ENCODE data around the gene RNF31.

The RNF31 gene

DNA sequence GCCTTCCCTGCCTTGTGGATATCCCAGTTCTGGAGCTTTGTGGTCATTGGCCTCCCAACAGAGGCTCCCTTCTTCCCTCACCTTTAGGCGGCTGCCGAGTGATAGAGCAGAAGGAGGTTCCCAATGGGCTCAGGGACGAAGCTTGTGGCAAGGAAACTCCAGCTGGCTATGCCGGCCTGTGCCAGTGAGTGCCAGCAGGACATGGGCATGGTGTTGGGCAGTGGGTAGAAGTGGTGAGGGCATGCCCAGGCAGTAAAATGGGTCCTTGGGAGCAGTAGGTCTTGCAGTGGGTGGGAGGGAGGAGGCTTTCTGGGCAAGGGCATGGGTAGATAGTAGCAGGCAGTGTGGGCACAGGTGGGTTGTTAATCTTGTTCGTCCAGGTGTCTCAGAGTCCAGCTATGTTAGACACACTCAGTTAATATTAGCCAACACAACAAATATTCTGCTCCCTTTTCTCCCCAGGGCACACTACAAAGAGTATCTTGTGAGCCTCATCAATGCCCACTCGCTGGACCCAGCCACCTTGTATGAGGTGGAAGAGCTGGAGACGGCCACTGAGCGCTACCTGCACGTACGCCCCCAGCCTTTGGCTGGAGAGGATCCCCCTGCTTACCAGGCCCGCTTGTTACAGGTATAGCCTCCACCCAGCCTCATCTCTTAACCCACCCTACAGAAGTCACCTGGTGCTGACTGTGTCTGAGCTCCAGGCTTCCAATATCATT lies 12.6 kb downstream of the RNF31 start:
- no peak for DNase-seq (ENCODE audit: low spot score)

DNA sequence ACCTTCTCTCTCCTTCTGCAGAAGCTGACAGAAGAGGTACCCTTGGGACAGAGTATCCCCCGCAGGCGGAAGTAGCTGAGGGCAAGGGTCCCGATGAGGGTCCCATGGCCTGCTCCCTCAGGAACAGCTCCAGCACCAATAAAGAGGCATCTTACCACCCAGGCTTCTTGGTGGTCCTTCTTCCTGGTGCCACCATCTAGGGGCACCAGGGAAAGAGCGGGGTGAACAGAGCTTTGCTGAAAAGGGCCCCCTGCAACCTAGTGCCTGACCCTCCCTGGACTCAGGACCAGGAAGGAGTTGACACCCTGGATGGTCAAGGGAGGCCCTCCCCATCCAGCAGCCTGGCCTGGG lies 13.2 kb downstream of the RNF31 start:
- DNase-seq (ENCODE audit: low spot score), result no peak

DNA sequence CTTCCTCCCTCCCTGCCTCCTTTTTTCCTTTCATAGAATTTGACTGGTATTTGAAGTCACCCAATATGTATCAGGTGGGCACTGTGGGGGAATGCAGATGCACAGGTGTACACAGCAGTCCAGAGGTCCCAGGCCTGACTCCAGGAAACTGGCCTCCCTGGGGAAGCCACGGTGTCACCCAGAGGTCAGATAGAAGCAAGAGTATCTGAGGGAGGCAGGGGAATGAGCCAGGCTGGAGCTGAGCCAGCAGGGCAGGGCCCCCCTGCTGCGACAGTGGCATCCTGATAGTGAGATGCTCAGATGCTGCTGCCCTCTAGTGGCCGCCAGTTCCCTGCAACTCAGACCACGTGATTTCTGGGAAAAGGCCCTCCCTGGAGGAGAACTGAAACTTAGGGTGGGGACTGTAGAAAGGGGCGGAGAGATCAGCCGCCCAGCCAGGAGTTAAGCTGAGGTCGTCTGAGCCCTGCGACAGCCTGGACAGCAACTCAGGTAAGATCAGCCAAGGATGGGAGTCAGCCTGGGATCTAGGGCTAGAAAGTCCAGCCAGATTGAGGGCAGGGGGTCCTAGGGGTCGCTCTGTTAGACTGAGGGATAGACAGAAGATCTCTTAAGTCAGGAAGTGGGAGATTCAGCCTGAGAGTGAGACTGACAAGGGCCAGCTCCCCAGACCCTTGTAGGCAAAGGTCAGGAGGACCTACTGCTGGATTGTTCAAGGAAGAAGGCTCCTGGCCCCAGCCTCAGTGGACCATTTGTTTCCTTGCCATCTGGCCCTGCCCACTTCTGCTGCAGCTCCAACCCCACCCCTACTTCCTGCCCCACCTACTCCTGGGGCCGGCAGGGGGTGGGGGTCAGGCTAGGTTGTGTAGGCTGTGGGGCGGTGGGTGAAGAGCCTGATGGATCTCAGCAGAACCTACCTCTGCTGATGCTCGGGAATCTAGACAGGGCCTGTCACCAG lies 13.8 kb downstream of the RNF31 start, which contains the start of gene IRF9:
TSS of gene IRF9 (plus strand) at position 416 of the 955 bp plus-strand sequence. CDS start 880 bp downstream, outside the sequence.
- DNase-seq (ENCODE audit: low spot score), result peak; percentile 95

DNA sequence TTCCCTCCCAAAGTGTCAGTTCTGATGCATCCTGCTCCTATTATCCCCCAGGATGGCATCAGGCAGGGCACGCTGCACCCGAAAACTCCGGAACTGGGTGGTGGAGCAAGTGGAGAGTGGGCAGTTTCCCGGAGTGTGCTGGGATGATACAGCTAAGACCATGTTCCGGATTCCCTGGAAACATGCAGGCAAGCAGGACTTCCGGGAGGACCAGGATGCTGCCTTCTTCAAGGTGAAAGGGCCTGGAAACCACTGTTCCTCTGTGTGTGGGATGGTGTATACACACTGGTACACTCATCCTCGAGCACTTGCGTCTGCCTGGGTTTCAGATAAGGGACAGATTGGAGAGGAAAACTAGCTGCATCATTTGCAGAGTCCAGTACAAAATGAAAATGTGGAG lies 14.8 kb downstream of the RNF31 start:
- DNase-seq (ENCODE audit: low spot score), result no peak

DNA sequence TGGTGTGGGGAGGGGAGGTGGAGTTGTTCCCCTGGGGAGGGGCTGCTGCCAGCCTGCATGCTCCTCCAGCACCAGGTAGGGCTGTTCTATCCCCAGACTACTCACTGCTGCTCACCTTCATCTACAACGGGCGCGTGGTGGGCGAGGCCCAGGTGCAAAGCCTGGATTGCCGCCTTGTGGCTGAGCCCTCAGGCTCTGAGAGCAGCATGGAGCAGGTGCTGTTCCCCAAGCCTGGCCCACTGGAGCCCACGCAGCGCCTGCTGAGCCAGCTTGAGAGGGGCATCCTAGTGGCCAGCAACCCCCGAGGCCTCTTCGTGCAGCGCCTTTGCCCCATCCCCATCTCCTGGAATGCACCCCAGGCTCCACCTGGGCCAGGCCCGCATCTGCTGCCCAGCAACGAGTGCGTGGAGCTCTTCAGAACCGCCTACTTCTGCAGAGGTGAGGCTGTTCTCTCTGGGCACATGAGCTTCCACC lies 17.3 kb downstream of the RNF31 start:
- DNase-seq (ENCODE audit: low spot score), result no peak

DNA sequence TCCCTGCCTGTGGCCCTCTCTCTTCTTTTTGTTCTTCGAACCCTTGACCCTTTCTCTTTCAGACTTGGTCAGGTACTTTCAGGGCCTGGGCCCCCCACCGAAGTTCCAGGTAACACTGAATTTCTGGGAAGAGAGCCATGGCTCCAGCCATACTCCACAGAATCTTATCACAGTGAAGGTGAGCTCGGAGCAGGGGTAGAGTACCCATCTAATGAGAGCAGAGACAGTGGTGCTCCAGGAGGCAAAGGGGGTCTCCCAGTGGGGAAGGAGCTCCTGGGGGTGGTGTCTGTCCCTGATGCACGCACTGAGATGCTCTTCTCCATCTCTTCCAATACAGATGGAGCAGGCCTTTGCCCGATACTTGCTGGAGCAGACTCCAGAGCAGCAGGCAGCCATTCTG lies 18.5 kb downstream of the RNF31 start:
- no peak for DNase-seq (ENCODE audit: low spot score)

DNA sequence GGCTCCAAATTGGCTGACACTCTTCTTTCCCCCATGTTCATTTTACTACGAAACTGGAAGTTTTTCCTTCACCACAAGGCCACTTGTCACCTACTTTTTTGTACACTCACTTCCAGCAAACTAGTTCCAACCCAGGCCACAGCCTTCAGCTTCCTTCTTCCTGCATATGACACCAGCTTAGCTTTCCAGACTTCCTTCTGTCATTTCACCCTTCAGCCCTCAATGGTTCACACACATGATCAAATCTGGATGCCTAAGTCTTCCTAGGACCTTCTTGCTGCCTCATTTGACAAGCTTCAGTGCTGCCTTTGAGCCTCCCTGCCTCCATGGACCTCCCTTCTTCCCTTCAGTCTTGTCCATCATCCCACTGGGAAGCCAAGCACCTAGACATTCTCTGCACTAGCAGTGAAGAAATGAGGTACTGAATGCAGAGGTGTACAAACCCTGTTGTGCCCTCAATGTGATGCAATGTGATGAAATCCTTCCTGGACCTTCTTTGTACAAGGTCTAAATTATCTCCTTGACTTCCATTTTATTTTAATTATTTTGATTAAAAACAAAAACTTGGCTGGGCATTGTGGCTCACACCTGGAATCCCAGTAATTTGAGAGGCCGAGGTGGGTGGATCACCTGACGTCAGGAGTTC lies 20.3 kb downstream of the RNF31 start:
- DNase-seq (ENCODE audit: low spot score), result no peak

DNA sequence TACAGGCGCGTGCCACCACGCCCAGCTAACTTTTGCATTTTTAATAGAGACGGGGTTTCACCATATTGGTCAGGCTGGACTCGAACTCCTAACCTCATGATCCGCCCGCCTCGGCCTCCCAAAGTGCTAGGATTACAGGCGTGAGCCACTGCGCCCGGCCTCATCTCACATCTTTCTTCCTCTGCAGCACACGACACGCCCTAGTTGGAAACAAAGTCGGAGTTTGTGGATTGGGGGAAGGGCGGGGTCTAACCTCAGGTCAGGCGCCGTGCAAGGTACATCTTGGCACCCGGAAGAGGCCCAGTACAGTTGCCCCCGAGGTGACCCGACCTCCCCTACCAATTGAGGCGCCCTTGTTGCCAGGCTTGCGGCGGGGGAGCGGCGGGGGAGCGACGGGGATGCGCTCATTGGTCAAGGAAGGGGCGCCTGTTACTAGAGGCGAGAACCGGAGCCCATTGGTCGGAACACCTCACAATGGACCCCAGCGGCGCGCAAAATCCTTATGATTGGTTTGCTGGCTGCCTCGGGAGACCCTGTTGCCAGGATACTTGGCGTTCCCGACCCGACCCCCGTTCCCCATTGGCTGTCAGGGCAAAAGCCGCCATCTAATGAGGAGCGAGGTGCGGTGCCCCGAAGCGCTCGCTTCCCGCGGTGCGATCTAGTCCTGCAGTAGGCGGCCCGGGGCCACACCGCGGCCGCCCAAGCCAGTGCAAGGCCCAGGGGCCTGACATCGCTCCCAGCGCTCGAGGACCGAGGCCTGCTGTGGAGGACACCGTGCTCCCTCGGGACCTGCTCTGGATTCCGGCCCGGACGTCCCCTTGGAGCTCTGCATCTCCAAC lies 24.3 kb downstream of the RNF31 start, which contains the start of gene REC8:
TSS of gene REC8 (plus strand) at position 659 of the 839 bp plus-strand sequence. CDS start 473 bp downstream, outside the sequence.
- DNase-seq (ENCODE audit: low spot score), result no peak

DNA sequence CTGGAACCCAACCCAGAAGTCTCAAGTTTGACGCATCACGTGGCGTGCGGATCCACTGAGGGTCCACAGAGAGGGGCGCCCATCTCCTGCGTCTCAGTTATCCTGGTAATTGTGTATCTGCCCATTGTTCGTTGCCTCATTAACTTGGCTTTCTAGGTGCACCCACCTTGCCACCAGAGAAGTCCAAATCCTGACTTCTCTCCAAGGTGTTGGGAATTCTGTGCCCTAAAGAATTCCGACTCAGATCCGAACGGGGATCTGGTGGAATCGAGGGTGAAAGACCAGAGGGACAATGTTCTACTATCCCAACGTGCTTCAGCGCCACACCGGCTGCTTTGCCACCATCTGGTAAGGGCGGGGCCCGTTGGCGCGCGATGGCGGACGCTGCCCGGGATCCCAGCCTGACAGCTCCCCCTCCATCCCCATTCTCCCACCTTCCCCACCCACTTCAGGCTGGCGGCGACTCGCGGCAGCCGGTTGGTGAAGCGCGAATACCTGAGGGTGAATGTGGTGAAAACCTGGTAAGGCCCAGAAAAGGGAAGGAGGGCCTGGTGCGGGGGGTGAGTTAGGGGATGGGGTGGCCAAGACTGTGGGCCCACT lies 25.1 kb downstream of the RNF31 start:
- DNase-seq (ENCODE audit: low spot score), result no peak

DNA sequence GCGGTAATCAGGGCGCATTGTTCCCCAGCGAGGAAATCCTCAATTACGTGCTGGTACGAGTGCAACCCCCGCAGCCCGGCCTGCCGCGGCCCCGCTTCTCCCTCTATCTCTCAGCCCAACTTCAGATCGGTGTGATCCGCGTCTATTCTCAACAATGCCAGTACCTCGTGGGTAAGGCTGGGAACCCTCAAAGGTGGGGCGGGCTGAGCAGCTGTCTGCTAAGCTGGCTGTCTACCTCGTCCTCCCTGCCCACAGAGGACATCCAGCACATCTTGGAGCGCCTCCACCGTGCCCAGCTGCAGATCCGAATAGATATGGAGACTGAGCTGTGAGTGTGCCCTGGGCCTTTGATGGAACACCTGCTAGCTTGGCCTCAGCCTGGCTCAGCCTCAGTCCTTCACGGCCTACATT lies 25.6 kb downstream of the RNF31 start:
- no peak for DNase-seq (ENCODE audit: low spot score)

DNA sequence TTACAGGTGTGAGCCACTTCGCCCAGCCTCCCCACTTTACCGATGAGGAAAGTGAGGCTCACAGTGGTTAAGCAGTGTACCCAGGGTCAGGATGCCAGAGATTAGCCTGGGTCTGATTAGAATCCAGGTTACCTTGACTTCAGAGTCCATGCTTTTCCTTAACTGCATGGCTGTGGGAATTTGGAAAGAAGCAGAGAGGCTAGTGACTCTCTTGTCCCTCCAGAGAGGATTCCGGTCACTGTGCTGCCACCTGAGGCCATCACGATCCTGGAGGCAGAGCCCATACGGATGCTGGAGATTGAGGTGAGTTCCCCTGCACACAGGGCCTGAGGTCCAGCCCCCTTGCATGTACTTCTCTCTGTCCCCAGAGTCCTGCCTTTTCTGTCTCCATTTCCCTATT lies 29.3 kb downstream of the RNF31 start:
- DNase-seq (ENCODE audit: low spot score), result no peak

DNA sequence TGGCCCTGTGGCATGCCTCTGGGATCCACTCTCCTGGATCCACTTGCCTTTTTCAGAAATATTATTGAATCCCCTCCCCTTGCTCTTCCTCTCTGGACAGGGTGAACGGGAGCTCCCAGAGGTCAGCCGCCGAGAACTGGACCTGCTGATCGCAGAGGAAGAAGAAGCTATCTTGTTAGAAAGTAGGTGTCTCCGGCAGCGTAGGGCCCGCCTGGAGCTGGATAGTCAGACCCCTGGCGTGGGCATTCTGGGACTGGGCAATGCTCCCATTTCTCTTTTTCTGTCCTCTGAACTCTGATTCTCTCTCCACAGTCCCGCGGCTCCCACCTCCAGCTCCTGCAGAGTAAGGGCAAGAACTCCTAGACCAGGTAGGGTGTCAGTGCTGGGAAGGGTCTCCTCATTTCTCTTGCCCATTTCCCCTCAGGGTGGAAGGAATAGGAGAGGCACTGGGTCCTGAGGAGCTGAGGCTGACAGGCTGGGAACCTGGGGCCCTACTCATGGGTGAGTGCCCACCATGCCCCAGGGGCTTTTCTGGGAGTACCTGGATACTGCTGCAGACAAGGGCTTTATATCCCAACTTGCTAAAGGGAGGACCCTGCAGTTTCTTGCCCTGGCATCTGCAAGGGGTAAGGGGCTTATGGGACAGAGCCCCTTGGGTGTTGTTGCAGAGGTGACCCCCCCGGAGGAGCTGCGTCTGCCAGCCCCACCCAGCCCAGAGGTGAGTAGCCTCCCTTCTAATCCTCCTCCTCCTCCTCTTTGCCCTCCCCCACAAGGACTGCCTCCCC lies 29.9 kb downstream of the RNF31 start:
- no peak for DNase-seq (ENCODE audit: low spot score)

DNA sequence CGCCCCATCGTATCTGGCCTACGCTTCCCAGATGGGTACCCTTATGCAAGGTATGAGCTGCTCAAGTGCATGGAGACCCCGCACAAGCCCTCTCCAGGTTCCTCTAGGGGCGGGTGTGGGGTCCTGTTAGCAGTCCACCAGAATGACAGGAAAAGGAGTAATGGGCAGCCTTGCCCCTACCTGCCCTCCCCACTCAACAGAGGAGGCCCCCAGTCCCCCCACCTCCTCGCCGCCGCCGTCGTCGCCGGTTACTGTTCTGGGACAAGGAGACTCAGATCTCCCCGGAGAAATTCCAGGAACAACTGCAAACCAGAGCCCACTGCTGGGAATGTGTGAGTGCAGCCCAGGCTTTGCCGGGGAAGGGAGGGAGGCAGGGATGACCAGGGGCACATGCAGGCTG lies 30.6 kb downstream of the RNF31 start:
- no peak for DNase-seq (ENCODE audit: low spot score)

DNA sequence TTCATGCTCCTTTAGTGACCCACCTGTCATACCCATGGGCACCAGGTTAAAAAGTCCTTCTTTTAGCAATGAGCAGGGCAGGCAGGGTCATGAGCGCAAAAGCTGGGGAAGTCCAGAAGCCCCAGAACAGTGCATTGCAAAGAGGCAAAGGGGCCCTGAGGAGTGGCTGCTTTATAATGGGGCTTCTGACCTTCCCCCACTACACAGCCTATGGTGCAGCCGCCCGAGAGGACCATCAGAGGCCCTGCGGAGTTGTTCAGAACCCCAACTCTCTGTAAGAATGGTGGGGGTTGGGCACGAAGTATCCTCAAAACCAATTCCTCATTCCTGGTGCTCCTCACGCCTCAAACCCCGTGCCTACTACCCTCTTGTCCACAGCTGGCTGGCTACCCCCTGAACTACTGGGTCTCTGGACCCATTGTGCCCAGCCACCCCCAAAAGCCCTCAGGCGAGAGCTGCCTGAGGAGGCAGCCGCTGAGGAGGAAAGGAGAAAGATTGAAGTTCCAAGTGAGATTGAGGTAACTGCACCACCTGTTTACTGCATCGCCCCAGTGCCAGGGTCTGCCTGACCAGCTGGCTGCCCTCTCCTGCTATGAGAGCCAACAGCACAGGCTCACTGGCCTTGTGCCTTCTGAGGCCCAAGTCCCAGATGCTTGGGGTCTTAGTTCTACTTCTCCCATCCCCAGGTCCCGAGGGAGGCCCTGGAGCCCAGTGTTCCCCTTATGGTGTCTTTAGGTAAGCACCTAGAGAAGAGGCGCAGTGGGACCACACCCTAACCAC lies 31.3 kb downstream of the RNF31 start:
- DNase-seq (ENCODE audit: low spot score), result no peak

DNA sequence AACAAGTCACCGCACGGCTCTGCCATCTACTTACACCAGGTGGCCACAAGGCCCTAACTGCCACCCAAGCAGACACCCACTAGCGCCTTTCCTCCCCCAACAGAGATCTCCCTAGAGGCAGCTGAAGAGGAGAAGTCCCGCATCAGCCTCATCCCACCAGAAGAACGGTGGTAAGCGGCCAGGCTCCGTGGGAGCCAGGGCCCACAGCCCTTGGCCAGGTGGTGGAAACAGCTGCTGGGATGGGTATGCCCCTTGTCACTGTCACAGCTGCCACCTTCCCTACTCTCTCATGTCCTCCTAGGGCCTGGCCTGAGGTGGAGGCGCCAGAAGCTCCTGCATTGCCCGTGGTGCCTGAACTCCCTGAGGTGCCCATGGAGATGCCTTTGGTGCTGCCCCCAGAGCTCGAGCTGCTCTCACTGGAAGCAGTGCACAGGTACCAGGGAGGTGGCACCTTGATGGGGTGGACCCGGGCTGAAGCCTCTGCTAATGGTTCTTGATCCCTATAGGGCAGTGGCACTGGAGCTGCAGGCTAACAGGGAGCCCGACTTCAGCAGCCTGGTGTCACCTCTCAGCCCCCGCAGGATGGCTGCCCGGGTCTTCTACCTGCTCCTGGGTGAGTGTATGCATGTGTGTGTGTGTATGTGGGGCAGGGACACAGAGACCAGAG lies 32.1 kb downstream of the RNF31 start:
- no peak for DNase-seq (ENCODE audit: low spot score)

DNA sequence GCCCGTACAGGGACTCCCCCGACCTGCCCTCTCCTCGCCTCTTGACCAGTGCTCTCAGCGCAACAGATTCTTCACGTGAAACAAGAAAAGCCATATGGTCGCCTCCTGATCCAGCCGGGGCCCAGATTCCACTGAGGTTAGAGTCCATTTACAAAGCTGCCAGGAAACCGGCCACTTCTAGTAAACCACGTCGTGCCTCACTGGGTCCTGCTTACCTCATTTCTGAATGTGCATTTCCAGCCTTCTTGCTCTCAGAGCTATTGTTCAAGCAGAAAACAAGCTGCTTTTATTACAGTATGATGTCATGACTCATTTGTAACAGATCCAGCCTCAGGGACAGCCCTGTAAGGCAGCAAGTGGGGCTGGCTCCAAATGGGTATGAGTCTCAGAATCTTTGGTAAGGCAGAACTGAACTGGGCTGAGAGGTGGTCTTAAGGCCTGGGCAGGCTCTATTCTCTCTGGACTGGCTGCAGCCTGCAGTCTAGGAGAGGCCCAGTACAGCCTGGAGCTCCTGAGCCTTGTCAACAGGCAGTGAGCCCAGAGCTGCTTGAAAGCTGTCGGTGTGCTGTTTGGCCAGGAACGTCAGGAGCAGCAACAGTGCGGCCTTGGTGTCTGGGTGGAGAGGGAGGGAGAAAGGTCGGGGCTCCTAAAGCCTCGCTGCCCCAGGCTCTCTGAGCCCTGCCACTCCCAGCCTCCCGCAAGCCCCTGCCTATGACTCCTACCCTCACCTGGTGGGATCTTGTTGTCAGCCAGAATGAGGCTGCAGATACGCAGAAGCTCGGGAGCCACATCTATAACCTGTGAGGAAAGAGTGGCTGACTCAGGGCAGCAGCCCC lies 32.9 kb downstream of the RNF31 start:
- DNase-seq (ENCODE audit: low spot score), result no peak

DNA sequence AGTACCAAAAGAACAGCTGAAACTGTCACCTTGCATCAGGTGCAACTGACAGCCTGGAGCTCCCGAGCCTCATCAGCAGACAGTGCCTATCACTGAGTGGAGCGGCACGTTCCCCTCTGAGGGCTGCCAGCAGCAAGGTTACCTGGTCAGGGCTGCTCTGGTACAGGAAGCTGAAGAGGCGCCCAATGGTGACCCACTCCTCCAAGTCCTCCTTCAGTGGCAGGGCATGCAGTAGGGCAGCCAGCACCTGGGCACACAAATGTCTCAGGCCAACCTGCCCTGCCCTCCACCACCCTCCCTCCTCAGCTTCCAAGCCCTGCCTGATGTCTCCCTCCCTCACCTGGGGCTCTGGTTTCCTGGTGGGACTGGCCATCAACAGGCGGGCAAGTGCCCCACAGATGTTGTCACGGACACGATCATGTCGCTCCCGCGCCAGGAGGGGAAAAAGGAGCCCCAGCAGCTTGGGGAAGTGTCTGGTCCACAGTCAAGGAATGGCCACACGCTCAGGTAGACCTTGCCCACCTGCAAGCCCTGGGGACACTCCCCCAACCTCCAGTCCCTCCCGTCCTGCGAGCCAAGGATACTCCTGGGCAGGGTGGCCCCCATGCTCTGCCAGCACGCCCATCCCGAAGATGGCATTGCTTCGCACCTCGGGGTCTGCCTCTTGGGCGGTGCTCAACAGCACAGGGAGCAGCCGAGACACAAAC lies 34.2 kb downstream of the RNF31 start:
- no peak for DNase-seq (ENCODE audit: low spot score)
